Loucy (cell line): ENCODE data around the gene CDHR1.

Experiments used
- H2AFZ ChIP-seq: fragments of 200-600 bp; sonication (generic); 2 replicates; pipeline ENCODE4 v1.6.0; 2016; ENCODE audit warnings: antibody characterized with exemption, mild to moderate bottlenecking, low read length, moderate library complexity
- H3F3A ChIP-seq: fragments of 200-600 bp; 2 replicates; pipeline ENCODE4 v1.6.0; 2016; ENCODE audit warnings: antibody characterized with exemption, low read depth, mild to moderate bottlenecking
- H3K27me3 ChIP-seq: fragments of 200-600 bp; sonication (generic); 2 replicates; pipeline ENCODE4 v1.6.1; 2014; ENCODE audit warnings: low read length, mild to moderate bottlenecking; ENCODE audit not compliant: insufficient read depth, poor library complexity, severe bottlenecking
- H3K36me3 ChIP-seq: fragments of 200-600 bp; sonication (generic); 2 replicates; pipeline ENCODE4 v1.6.1; 2016; ENCODE audit warnings: low read length; ENCODE audit not compliant: insufficient read depth
- H3K4me1 ChIP-seq: fragments of 200-600 bp; sonication (generic); 2 replicates; pipeline ENCODE4 v1.5.1; 2014; ENCODE audit warnings: low read length, mild to moderate bottlenecking; ENCODE audit not compliant: insufficient read depth, poor library complexity, severe bottlenecking
- H3K4me2 ChIP-seq: fragments of 200-600 bp; sonication (generic); 2 replicates; pipeline ENCODE4 v1.6.0; 2014; ENCODE audit warnings: antibody characterized with exemption, low read length, low read depth, mild to moderate bottlenecking; ENCODE audit not compliant: poor library complexity, severe bottlenecking
- H3K4me3 ChIP-seq: fragments of 200-600 bp; sonication (generic); 2 replicates; pipeline ENCODE4 v1.5.1; 2014; ENCODE audit warnings: low read length, mild to moderate bottlenecking, mixed read lengths; ENCODE audit not compliant: poor library complexity, severe bottlenecking
- H3K79me2 ChIP-seq: fragments of 200-600 bp; sonication (generic); 2 replicates; pipeline ENCODE4 v1.6.1; 2014; ENCODE audit warnings: low read length; ENCODE audit not compliant: insufficient read depth
- H3K9ac ChIP-seq: fragments of 200-600 bp; sonication (generic); 2 replicates; pipeline ENCODE4 v1.6.0; 2014; ENCODE audit warnings: mild to moderate bottlenecking, low read depth, low read length, moderate library complexity; ENCODE audit not compliant: poor library complexity, severe bottlenecking
- H3K9me2 ChIP-seq: fragments of 200-600 bp; sonication (generic); replicated peaks from 2 replicates; pipeline ENCODE4 v1.6.1; 2016; ENCODE audit warnings: low read depth, low read length, mixed read lengths
- H3K9me3 ChIP-seq: fragments of 200-600 bp; sonication (generic); 2 replicates; pipeline ENCODE4 v1.6.1; 2014; ENCODE audit warnings: mild to moderate bottlenecking, antibody characterized with exemption, low read length, low read depth; ENCODE audit not compliant: insufficient read depth
- H4K20me1 ChIP-seq: fragments of 200-600 bp; sonication (generic); 2 replicates; pipeline ENCODE4 v1.6.0; 2014; ENCODE audit warnings: antibody characterized with exemption, low read length, mild to moderate bottlenecking; ENCODE audit not compliant: insufficient read depth, poor library complexity, severe bottlenecking
- EZH2phosphoT487 ChIP-seq: fragments of 200-600 bp; IDR thresholded peaks from 2 replicates; pipeline ENCODE4 v1.6.1; 2018; ENCODE audit warnings: antibody characterized with exemption, mild to moderate bottlenecking, moderate library complexity, borderline replicate concordance
- TF ChIP-seq, protein P1 (sequence below): fragments of 200-600 bp; sonication (generic); conservative IDR thresholded peaks from 2 replicates; pipeline ENCODE4 v1.5.1; 2014; ENCODE audit warnings: mild to moderate bottlenecking, antibody characterized with exemption, low read length

CDHR1 gene

DNA sequence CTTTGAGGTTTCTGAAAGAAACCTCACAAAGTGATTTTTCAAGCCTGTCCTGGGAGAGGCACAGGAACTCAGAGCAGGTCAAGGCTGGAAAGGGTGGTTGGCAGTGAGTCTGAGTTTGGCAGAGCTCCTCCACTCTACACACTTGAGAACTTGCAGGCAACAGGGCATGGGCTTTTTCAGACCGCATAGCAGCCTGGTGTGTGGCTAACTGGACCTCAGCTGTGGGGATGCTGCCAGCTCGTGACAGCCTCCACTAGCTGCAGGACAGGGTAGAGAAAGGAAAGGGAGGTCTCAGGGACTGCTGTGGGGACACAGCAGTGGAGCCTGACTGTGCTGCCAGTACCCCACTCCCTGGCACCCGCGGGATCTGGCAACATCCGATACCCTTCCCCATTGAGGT is 2.6 kb downstream of the CDHR1 start:
- Histone ChIP-seq H3K9me2 (no peaks in the 10 kb centered on the region), H3F3A (no peaks in the 10 kb centered on the region), H3K9me3 (no peaks in the 10 kb centered on the region), H4K20me1 (no peaks in the 10 kb centered on the region), H3K4me3 (no peak overlapping the region), H3K4me2 (no peak overlapping the region), H2AFZ (no peak overlapping the region), H3K27me3 (no peaks in the 10 kb centered on the region), H3K9ac (no peak overlapping the region), H3K4me1 (no peaks in the 10 kb centered on the region), H3K79me2 (no peaks in the 10 kb centered on the region), H3K36me3 (no peaks in the 10 kb centered on the region)
- TF ChIP-seq, protein P1, sequence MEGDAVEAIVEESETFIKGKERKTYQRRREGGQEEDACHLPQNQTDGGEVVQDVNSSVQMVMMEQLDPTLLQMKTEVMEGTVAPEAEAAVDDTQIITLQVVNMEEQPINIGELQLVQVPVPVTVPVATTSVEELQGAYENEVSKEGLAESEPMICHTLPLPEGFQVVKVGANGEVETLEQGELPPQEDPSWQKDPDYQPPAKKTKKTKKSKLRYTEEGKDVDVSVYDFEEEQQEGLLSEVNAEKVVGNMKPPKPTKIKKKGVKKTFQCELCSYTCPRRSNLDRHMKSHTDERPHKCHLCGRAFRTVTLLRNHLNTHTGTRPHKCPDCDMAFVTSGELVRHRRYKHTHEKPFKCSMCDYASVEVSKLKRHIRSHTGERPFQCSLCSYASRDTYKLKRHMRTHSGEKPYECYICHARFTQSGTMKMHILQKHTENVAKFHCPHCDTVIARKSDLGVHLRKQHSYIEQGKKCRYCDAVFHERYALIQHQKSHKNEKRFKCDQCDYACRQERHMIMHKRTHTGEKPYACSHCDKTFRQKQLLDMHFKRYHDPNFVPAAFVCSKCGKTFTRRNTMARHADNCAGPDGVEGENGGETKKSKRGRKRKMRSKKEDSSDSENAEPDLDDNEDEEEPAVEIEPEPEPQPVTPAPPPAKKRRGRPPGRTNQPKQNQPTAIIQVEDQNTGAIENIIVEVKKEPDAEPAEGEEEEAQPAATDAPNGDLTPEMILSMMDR, result no peak
- no peak for TF ChIP-seq EZH2phosphoT487

DNA sequence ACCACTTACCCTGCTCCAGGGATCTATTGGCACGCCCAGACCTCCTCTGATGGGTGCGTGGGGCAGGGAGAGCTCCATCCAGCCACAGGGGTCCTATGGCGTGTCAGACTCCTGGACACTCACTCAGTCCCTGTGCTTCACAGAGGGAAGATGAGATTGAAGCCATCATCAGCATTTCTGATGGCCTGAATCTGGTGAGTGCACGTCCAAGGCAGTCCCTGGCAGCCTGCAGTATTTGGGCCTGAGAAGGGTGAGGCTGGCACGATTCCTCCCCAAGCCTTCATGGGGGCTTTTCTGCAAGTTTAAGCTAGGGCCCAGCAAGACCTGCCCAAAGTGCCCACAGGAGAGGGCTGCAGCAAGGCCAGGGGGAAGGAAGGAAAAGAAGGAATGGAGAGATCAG is 3.3 kb downstream of the CDHR1 start:
- Histone ChIP-seq H3K36me3 (no peaks in the 10 kb centered on the region), H3K4me1 (no peaks in the 10 kb centered on the region), H3K9me3 (no peaks in the 10 kb centered on the region), H3K9me2 (no peaks in the 10 kb centered on the region), H3K79me2 (no peaks in the 10 kb centered on the region), H3K4me2 (no peak overlapping the region), H4K20me1 (no peaks in the 10 kb centered on the region), H3K27me3 (no peaks in the 10 kb centered on the region), H2AFZ (no peak overlapping the region), H3F3A (no peaks in the 10 kb centered on the region), H3K9ac (no peak overlapping the region), H3K4me3 (no peak overlapping the region)
- TF ChIP-seq, protein P1, result no peak
- no peak for TF ChIP-seq EZH2phosphoT487

DNA sequence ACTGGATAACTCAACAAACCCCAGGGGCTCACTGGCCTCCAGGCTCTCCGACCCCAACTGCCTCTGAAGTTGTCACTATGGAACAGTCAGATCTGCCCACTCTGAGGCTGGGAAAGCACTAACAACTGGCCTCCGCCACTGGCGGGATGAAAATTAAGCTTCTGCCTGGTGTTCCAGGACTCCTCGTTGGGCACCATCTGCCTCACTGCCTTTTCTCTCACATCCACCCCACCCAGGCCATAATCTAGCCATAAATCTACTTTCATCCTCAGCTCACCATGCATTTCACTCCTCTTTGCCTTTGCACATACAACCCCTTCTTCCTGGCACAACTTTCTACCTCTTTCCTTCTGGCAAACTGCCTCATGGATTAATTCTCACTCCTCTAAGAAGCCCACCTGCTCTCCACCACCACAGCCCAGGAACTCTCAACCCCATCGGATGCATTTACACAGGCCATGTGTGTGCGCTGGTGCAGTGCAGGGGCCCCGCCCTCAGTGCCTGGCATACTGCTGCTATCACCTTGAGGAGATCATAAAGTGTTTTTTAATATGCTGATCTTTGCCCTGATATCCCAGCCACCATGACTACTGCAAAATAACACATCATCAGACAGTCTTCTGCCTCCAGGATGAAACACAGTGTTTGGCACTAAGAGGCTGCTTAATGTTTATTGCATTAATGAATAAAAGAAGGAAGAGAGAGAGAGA is 4.0 kb downstream of the CDHR1 start:
- H3K9me2 ChIP-seq, result no peaks in the 10 kb centered on the region
- TF ChIP-seq EZH2phosphoT487, result no peak
- TF ChIP-seq, protein P1, result no peak
- no peaks in the 10 kb centered on the region for H3K4me1 ChIP-seq
- no peaks in the 10 kb centered on the region for H4K20me1 ChIP-seq
- H3K79me2 ChIP-seq, result no peaks in the 10 kb centered on the region
- no peak overlapping the region for H3K4me2 ChIP-seq
- H3K36me3 ChIP-seq, result no peaks in the 10 kb centered on the region
- H2AFZ ChIP-seq, result no peak overlapping the region
- no peaks in the 10 kb centered on the region for H3K9me3 ChIP-seq
- no peaks in the 10 kb centered on the region for H3F3A ChIP-seq
- no peak overlapping the region for H3K9ac ChIP-seq
- H3K27me3 ChIP-seq, result no peaks in the 10 kb centered on the region
- H3K4me3 ChIP-seq, result no peak overlapping the region
